Glomerular endothelial cell (primary cell): ENCODE results near the gene KRT79. TPM values are rescaled to one million over a fixed set of nuclear protein-coding genes. Genes with fewer than 3 reads are reported as not detected.

ENCODE experiments used
- DNase-seq: peaks from one replicate; pipeline ENCODE4 v3.0.0-alpha.2; 2011; ENCODE audit warnings: low read depth, low spot score; ENCODE audit errors: extremely low read depth
- total RNA-seq: library from RNA; depleted of rRNA; stranded (reverse); fragments of >200 nt; gene quantifications from 2 replicates; pipeline ENCODE4 v1.2.3, GENCODE V29; 2015

The KRT79 gene
- total RNA-seq, 1 donor from 2014 or later = 0.12 TPM

DNA sequence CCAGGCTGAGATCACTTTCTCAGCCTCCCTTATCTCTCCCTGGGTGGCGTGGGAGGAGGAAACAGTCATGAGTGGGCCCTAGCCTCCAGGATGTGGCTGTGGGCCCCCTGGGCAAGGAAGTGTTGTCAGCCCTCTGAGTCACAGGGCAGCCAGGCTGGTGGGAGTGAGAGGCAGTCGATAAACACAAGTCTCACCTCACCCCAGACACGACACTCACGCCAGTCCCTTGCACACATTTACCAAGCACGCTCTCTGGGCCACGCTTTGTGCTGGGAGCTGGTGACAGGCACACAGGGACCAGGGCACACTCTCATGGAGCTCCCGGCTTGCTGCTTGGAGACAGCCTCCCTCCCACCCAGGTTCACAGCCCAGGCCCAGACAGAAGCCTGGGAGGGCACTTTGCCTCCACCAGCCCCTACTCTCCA, 1.9 kb upstream of the KRT79 start:
- DNase-seq = no peak

DNA sequence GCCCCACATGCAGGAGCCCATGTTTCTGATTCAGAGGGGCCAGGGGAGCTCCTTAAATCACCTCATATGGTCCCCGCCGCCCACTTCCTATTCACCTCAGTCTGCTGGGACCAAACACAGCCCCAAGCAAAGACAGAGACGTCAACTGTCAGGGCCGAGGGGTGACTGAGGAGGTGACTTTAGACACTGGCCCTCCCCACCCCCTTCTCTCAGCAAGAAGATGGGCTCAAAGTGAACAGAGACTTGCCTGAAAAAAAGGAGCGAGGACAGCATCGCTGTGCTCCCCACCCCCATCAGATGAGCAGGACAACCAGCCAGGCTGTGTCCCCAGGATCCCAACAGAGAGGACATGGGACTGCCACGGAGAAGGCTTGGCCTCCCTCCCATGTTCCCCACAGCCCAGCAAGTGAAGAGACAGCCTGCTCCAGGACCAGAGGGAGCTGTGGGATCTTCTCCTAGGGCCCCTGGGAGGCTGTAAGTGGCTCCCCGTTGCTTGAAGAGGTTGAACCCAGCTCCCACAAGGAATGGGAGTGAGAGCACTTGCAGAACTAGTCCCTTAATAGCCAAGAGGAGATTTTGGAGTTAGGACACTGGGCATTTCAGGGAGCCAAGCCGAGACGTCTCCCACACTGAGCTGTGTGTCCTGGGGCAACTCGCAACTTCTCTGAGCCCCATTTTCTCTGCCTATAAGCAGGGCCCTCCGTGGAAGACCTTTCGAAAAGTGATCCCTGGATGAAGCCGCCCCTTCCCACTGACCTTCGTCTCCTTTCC, 1.3 kb upstream of the KRT79 start:
- DNase-seq = no peak

- DNase-seq = no peak
Measured at GRCh38 chr12:52834727-52835001, 553 bp upstream of the KRT79 start.

DNA sequence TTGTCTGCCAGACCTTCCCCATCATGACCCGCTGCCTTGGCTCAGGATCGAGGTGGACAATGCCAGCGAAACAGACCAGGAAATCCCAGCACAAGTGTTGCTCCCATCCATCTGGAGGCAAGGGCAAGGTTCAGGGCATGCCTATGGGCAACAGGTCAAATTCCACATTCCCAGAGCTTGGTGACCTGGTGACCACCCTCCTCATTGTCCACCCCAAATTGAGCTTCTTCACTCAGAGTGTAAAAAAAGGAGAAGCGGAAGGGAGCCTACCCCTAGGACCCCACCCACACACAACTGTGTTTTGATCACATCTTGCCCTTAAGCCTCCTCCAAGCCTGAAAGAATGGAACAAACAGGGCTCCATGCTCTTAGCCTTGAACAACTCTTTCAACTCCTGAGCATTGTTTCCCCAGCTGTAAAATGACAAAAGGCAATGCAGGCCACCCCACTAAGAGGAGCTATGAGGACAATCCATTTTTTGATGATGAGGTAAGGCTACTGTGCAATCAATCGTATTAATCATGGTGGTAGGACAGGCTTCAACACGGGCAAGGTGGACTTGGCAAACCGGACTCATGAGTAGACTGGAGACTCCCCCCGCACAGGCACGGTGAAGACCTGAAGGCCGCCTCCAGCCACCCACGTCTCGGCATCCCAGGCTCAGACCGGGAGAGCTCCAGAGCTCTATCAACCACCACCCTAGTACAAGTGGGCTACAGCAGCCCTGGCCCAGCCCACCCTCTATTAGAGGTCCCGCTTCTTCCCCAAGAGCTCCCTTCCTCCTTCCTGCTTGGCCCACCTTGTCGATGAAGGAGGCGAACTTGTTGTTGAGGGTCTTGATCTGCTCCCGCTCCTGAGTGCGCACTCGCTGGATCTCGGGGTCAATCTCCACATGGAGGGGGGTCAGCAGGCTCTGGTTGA, 866 bp downstream of the KRT79 start:
- no peak for DNase-seq

GRCh38 chr12:52832451-52832850, 1.7 kb downstream of the KRT79 start:
- no peak for DNase-seq

- no peak for DNase-seq
Measured at GRCh38 chr12:52831251-52831650, 2.9 kb downstream of the KRT79 start.

- no peak for DNase-seq
Measured at GRCh38 chr12:52829986-52830770, 3.9 kb downstream of the KRT79 start.

GRCh38 chr12:52828591-52829021, 5.5 kb downstream of the KRT79 start:
- DNase-seq = no peak

GRCh38 chr12:52828156-52828555, 6.0 kb downstream of the KRT79 start:
- DNase-seq = no peak

GRCh38 chr12:52827499-52828090, 6.5 kb downstream of the KRT79 start:
- no peak for DNase-seq

- DNase-seq = no peak
Measured at GRCh38 chr12:52826611-52827498, 7.3 kb downstream of the KRT79 start.

- no peak for DNase-seq
Measured at GRCh38 chr12:52825961-52826360, 8.2 kb downstream of the KRT79 start.

DNA sequence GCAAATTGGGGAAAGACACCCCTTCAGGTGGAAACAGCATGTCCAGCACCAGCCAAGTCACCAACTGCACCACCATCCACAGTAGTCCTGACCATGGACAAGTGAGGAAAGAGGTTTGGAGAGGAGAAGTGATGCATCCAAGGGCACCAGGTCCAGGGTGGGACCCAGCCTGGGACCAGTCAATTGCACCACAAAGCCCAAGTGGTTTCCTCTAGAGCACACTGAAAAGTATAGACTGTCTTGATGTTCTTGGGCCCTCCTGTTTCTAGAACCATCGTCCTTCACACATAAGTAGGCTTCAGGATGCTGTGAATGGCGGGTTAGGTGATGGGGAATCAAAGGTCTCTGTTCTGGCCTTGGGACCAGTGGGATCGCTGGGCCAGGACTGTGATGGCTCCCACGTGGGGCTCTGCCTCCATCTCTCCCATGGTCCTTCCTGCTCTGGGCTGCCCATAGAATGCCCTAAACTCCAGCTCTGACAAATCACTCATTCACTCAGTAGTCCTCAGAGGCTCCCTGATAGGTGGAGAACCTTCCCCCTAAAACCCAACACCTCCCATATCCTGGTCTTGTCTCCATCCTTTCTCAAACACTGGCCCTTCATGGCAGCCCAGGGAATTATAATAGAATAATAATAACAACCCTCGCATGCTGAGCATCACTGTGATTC, 9.2 kb downstream of the KRT79 start:
- no peak for DNase-seq

- no peak for DNase-seq
Measured at GRCh38 chr12:52823761-52824450, 10.2 kb downstream of the KRT79 start.

DNA sequence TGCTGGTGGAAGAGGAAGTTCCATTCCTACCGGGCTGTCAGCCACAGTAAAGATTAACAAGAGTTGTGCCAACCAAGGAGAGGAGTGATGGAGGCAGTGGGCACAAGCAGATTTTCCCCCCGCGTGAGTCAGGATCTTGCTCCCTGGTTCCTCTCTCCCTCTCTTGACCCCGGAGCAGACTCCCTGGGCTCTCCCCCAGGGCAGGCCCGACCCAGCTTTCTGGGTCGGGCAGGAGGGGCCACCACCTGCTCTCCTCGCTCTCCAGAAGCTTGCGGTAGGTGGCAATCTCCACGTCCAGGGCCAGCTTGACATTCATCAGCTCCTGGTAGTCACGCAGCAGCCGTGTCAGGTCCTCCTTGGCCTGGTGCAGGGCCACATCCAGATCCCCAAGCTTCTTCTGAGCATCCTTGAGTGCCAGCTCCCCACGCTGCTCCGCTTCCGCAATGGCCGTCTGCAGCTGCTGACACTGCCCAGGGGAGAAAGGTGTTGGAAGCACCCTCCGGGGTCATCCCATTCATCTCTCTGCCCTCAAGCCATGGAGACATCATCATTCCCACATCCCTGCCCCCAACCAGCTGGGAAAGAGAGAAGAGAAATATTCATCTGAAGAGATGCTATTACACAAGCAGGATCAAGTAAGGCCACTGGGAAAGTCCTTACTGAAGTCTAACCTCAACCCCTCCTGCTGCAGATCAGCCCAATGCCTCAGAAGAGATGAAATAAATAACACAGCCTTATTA, 11.2 kb downstream of the KRT79 start:
- DNase-seq = no peak

DNA sequence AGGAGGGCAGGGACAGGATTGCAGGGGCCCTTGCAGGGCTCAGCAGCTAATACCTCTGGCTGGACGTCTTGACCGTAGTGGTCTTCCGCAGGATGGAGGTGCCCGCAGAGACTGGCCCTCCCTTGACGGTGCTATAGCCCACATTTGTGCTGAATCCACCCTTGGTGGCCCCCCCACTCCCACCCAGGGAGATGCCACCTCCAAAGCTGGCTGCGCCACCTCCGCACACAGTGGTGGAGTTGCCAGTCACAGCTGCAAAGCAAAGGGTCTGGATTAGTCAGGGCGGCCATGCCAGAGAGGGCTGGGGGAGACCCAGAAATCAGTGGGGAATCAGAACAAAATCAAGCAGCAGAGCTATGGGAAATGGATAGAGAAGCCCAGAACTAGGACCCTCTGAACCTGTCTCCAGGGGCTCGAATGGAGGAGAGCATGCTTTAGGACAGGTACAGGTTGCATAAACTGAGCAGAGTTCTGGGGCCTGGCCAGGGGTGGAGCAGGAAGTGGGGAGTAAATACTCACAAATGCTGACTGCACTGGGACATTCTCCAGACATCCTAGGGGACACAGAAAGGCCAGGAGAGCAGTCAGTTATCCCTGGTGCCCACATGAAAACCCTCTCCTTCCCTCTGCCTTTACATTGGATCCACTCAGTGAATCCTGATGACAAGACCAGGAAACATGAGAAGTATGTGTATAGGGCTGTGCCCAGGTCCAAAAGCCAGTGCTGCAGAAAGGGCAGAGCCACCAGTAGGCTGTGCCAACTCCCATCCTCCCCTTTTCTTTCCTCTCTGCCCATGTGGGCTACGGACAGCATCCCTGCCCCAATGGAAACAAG, 12.1 kb downstream of the KRT79 start:
- DNase-seq = no peak

- DNase-seq = no peak
Measured at GRCh38 chr12:52821071-52821730, 12.9 kb downstream of the KRT79 start.
